Myocyte (in vitro differentiated cells): ENCODE data around the gene SLC22A23. TPM values are rescaled to one million over a fixed set of nuclear protein-coding genes. Genes with fewer than 3 reads are reported as not detected.

Experiments
- DNase-seq: peaks from one replicate; pipeline ENCODE4 v3.0.0-alpha.2; 2012; ENCODE audit warnings: low read depth
- total RNA-seq: library from RNA; depleted of rRNA; stranded (reverse); fragments of >200 nt; gene quantifications from 2 replicates; pipeline ENCODE4 v1.2.3, GENCODE V29; 2014

SLC22A23 gene
- total RNA-seq, 1 donor from 2014 or later, result 1.9 TPM

DNA sequence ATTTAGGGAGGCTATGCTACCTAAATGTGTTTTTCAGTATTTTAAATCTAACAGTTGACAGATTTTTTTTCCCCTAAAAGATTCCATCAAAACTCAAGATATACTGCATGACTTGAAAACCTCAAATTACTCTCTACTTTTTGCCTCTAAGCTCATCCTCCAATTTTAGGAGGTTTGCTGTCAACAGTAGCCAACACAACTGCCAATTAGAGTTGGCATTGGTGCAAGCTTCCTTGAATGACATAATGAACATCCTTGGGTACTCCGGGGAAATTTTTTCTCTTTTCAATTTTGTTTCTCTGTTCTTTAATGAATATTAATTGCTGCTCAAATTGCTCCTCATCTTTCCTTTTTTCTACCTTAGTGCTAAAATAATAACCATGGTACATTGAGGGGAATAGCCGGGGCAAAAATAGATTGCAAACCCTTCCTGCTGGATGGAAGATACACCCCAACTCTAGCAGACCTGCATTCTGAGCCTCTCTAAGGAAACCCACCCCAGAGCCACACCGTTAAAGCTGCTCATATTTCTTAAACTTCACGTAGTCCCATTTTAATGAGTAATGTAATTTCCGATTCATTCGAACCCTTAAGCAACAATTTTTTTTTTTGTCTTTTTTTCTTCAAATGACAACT is 34.3 kb downstream of the SLC22A23 start:
- peak; percentile 61 for DNase-seq

DNA sequence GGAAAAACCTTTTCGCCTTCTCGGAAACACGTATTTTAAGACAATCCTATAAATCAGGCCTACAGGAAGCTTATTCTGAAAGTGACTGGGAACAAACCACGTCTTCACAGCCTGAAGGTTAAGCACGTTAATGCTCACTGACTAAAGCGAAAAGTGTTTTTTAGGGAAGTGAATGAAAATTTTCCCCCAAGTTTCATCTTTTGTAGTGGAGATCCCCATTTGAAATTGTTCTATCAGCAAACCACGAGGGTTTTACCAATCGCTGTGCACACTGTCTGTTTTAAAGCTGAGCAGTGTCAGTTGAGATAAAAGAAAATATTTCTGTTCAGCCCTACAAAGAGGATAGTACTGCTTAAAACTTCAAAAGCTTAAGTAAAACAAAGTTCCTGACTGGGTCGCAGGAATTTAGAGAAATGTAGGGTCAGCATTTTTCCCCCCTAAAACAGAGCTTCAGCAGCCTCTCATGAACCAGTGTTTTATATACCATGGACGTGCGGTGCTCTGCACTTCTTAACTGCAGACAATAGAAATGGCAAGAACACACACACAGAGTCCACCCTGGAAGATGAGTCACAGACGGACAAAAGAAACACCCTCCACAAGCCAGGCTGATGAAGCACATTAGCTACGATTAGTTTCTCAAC is 34.9 kb downstream of the SLC22A23 start:
- DNase-seq, result peak; percentile 68

DNA sequence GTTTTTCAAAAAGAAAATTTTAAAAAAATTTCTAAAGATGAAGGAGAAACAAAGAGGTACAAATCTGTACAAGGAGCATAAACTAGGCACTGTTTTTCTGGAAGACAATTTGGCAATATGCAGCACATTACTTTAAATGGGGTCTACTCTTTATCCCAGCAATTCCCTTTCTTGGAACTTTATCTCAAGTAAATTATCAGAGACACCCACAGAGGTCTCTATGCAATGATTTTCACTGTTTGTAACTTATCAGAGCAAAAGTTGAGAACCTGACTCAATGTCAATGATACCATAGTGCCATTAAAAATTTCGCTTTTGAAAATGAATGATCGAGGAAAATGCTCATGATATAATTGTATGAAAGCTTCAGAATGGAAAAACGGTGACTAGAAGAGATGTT is 35.7 kb downstream of the SLC22A23 start:
- no peak for DNase-seq

DNA sequence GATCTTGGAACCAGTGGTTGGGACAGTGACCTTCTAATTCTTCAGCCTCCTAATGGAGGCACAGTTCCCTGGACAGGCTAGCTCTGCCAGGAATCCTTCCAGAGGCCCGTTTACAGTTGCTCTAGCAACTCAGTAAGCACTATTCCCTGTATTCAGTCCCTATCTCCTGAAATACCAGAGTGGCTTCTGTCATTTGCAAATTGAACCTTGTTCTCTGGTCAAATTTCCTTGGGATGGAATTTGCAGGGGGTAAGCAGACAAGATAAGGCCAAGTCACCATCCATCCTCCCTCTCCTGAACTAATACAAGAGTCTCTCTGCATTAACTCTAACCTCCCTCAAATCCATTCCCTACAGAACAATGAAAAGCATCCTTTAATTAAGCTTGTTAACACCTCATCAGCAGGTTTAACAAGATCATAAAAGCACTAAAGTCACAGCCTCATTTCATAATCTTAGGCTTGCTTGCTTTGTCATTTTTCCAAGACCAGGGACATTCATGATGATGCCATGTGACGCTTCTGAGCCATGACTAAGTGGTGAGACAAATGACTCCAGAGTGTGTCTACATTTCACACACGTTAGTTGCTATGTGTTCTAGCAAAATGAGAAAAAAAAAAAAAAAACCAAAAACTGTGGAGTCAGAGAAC is 37.1 kb downstream of the SLC22A23 start:
- peak; percentile 65 for DNase-seq

- no peak for DNase-seq
Measured at GRCh38 chr6:3418496-3419060, 38.3 kb downstream of the SLC22A23 start.

DNA sequence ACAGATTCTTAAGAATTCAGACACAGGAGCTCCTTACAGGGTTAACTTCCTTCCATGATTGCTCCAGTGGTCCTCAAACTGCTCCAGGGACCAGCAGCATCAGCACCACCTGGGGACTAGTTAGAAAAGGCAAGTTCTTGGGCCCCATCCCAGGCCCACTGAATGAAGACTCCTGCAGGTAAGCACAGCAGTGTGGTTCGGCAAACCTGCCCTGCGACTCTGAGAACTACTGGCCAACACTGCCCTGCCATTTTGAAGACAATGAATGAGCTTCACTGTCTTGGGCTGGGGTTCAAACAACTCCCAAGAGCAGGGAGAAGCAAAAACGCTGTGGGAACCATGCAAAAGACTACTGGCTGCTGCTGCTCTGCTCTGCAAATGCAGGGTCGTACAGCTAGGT is 39.4 kb downstream of the SLC22A23 start:
- no peak for DNase-seq

- no peak for DNase-seq
Measured at GRCh38 chr6:3415490-3415889, 41.4 kb downstream of the SLC22A23 start.

- no peak for DNase-seq
Measured at GRCh38 chr6:3415082-3415453, 41.8 kb downstream of the SLC22A23 start.

GRCh38 chr6:3414327-3415081 is 42.3 kb downstream of the SLC22A23 start:
- DNase-seq, result no peak

DNA sequence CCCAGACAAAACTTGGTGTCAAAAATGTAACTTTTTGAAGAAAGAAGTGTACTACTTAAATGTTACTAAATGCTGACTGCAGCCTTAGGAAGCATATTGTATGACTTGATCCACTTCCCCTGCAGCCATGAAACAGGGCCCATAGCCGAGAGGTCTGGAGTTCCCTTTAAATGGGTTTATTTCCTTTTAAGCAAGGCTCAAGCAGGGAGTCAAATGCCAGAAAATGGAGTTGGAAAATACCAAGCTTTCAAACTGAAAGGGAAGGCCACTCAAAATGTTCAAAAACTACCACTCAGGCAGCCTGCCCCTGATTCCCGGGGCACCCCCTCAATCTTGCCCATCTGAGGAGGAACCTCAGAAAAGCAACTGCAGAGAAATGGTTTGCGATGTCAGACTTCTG is 43.3 kb downstream of the SLC22A23 start:
- no peak for DNase-seq

DNA sequence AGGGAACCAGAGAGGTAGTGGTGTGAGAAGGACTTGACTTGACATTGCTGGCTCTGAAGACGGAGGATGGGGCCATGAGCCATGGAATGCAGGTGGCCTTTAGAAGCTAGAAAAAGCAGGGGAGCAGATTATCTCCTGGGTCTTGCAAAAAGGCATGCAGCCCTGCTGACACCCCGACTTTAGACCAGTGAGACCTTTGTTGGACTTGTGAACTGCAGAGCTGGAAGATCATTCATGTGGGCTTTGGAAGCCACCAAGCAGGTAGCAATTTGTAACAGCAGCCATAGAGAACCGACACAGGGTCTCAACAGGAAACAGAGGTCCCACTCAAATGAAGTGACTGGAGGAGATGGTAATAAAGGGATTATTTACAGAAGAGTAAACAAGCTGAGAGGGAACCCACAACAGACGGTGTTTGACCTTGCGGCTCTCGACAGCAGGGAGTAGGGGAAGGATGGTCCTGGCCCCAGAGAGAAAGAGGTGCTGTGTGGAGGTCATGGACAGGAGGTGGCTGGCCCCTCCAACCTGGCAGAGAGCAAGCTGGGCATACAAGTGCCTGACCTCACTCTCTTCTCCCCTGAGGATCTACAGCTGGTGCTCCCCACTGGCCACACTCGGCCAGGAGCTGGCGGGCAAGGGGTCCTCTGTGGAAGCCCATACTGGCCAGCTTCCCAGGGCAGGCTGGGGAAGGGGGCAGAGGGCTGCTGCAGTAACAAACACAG is 43.9 kb downstream of the SLC22A23 start:
- DNase-seq, result no peak

GRCh38 chr6:3411967-3412778 is 44.7 kb downstream of the SLC22A23 start:
- no peak for DNase-seq

GRCh38 chr6:3410385-3411360 is 46.2 kb downstream of the SLC22A23 start:
- peak; percentile 72 for DNase-seq

DNA sequence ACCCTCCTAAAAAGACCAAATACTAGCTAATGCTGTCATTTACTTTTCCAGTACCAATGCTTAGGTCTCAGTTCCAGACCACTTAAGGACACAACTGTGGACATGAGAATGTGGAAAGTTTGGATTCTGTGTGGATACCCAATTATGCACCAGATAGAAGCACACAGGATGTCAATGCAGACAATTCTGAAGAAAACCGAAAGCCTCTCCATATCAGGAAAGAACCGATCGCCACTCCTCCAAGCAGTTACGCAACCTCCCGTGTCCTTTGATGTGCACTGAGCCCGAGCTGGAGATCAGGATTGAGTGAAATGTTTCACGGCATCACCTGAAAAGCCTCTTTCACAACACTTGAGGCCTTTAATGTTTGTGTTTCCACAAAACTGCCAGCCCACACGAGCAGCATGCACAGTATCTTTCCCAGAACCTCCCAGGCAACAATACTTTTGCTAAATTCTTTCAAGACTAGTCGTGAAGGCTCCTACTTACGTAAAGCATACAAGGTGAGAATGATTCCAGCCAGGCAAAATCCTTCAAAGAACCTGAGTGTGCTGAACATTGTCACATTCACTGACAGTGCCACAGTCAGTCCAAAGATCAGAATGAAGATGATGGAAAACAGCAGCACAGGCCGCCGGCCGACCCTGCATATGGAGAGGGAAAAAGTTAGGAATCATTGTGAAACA is 47.0 kb downstream of the SLC22A23 start:
- no peak for DNase-seq

DNA sequence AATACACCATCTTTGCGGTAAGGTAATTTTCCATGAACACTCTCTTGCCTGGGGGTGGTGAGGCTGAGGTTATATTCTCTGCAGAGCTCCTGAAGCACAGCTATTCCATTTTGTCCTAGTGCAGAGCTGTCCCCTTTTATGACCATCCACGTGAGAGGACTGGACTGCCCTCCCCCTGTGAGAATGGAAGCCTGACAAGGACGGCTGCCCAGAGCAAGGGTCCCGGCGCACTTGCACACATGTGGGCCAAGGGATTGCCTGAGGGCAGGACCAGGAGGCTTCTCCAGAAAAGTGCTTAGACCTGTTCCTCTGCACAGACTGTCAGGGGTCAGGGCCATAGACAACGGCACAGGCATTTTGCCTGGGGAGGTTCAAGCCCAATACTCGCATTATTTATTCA is 48.2 kb downstream of the SLC22A23 start:
- no peak for DNase-seq

GRCh38 chr6:3407840-3408239 is 49.0 kb downstream of the SLC22A23 start:
- no peak for DNase-seq

- DNase-seq, result no peak
Measured at GRCh38 chr6:3406891-3407809, 49.7 kb downstream of the SLC22A23 start.
